ENCODE results near the gene TBC1D17. TPM values are rescaled to one million over a fixed set of nuclear protein-coding genes. Genes with fewer than 3 reads are reported as not detected.

Gene TBC1D17
- total RNA-seq, 3 donors from 2014 or later: 33.7 to 55.7 (median 45.1) TPM

DNA sequence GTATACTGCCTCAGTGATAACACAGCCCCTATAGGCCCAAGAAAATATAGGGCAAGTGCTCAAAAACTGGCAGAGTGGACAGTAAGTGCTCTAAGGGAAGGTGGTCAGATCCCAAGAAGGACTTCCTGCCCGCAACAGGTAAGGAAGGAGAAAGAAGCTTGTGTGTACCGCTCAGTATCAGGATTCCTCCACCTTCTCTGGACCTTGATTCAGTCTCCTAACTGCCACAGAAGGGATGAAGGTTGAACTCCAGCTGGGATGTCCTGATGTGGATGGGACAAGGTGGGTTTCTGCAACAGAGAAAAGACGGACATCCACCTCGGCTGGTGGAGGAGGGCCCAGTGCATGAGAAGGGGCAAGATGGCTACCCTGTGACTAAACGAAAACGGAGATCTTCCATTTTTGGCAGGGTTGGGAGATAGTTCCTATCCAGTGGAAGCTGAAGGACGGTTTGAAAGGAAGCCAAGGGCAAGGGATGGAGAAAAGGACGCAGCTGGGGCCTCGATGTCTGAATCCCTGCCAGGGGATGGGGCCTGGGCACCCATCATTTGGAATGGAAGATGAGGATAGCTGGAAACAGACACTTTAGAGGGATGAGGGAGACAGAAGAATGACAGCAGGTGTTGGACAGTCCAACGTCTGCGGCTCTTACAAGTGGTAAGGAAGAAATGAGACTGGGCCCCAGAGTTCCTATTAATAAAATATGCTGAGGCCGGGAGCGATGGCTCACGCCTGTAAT lies 50.2 kb downstream of the TBC1D17 start:
- intact Hi-C loops (cut with DNase I, micrococcal nuclease): no loop called here
- no peaks in the 10 kb centered on the region for H3K36me3 ChIP-seq (ENCODE audit: low read depth)

DNA sequence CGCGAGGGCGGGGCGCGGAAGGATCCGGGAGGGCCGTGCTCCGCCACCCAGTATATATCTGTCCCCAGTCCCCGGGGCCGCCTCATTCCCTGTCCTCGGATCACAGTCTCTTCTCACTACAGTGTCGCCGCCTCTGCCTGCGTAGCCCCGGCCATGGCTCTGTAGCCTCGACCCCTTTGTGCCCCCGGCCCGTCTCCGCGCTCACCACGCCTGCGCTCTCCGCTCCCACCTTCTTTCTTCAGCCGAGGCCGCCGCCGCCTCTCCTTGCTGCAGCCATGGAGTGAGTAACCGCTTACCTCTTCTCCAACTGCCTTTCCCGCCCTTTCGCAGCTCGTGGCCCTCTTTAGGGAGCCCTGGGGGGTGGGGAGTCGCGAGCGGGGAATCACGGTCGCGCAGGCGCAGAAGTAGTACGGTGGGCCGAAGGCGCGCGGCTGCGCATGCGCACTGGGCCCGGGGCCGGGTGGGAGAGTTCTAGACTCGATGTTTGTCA lies 51.7 kb downstream of the TBC1D17 start, which contains the start of the genes ATF5 and NUP62:
Gene ATF5 (plus strand): TSS at position 85 of the 490 bp plus-strand sequence. CDS start 1,646 bp downstream, outside the sequence.
Gene NUP62 (minus strand): TSS at position 384 of the 490 bp plus-strand sequence. CDS start 19,697 bp downstream, outside the sequence.
- Histone ChIP-seq H3K4me1 (ENCODE audit: low read depth) (peaks cover 18% of the 10 kb centered on the region), H3K9me3 (no peaks in the 10 kb centered on the region), H3K36me3 (ENCODE audit: low read depth) (no peaks in the 10 kb centered on the region), H3K4me3 (peak within 1 kb of the TSS; percentile 88)
- ATAC-seq (peak; percentile 79), DNase-seq (peak; percentile 89 to 94 (median 93))
- intact Hi-C loops (cut with DNase I, micrococcal nuclease): no loop called here
- TF ChIP-seq, protein P1, sequence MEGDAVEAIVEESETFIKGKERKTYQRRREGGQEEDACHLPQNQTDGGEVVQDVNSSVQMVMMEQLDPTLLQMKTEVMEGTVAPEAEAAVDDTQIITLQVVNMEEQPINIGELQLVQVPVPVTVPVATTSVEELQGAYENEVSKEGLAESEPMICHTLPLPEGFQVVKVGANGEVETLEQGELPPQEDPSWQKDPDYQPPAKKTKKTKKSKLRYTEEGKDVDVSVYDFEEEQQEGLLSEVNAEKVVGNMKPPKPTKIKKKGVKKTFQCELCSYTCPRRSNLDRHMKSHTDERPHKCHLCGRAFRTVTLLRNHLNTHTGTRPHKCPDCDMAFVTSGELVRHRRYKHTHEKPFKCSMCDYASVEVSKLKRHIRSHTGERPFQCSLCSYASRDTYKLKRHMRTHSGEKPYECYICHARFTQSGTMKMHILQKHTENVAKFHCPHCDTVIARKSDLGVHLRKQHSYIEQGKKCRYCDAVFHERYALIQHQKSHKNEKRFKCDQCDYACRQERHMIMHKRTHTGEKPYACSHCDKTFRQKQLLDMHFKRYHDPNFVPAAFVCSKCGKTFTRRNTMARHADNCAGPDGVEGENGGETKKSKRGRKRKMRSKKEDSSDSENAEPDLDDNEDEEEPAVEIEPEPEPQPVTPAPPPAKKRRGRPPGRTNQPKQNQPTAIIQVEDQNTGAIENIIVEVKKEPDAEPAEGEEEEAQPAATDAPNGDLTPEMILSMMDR (IDR thresholded peaks at IDR 0.05): no peak

More for the DNA sequence above, 50.2 kb downstream of the TBC1D17 start:
- H3K4me1 ChIP-seq (ENCODE audit: low read depth): peaks cover 15% of the 10 kb centered on the region
- ATAC-seq: no peak
- peak in 1 of 3 donors; percentile 23 for DNase-seq
- no peaks in the 10 kb centered on the region for H3K9me3 ChIP-seq
- H3K4me3 ChIP-seq: no peak overlapping the region
- TF ChIP-seq, protein P1 (IDR thresholded peaks at IDR 0.05): no peak

DNA sequence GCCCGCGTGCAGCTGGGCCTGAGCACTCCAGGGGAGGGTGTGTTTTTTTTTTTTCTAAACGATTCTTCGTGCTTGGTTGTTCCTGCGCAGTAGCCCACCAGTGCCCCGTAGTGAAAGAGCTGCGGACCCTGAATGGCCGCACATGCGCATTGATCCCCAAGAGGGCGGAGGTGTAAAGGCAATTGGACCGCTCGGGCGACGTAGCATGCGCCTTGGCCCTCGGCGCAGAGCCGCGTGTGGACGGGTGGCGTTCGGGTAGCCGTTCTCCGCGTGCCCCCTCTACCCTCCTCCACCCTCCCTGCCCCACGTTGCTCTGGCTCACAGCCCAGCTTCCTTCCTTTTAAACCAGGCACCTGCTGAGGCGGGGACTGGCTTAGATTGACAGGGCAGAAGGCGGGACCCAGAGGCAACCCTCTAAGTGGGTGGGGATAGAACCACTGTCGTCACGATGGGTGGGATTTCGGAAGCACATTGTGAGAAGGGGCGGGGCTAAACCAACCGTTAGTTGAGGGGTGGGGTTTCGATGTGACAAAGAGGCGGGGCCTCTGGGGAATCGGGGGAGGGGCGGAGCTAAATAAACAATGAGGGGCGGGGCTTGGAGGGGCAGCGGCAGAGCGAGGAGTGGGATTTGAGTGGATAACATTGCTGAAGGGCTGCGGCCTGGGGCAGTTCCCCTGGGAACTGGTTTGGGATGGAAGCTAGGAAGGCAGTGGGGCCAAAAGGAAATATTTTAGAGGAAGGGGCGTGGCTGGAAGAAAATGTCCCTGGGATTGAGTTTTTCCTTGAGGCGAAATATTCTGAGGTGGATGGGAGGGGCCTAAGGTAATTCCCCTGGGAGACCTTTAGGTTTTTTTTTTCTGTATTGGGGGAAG lies 52.3 kb downstream of the TBC1D17 start:
- Histone ChIP-seq H3K4me1 (ENCODE audit: low read depth) (peaks cover 18% of the 10 kb centered on the region), H3K9me3 (no peaks in the 10 kb centered on the region), H3K36me3 (ENCODE audit: low read depth) (no peaks in the 10 kb centered on the region), H3K4me3 (peak overlapping the region; percentile 88)
- TF ChIP-seq, protein P1 (IDR thresholded peaks at IDR 0.05): no peak
- ATAC-seq (peak; percentile 89), DNase-seq (peak; percentile 91 to 94 (median 93))
- intact Hi-C loops (cut with DNase I, micrococcal nuclease): loop anchor here in 1 of 2 donors (10.0 kb wide), 1 partner anchor 55 kb away; no protein-coding TSS in a partner anchor

DNA sequence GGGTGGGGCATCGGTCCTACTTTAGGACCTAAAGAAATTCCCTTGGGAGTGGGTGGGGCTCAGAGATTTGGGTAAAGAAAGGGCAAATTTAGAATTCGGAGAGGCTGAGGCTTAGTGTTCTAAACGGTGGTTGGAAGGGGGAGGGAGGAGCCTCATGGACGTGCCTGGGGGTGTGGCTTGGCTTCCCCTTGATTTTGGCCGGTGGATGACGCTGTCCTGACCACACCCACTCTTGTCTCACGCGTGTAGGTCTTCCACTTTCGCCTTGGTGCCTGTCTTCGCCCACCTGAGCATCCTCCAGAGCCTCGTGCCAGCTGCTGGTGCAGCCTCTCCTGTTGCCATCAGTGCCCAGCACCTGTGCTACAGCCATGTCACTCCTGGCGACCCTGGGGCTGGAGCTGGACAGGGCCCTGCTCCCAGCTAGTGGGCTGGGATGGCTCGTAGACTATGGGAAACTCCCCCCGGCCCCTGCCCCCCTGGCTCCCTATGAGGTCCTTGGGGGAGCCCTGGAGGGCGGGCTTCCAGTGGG lies 53.0 kb downstream of the TBC1D17 start:
- intact Hi-C loops (cut with DNase I, micrococcal nuclease): loop anchor here in 1 of 2 donors (10.0 kb wide), 1 partner anchor 54 kb away; no protein-coding TSS in a partner anchor
- Histone ChIP-seq H3K4me3 (no peak overlapping the region), H3K4me1 (ENCODE audit: low read depth) (peaks cover 18% of the 10 kb centered on the region), H3K36me3 (ENCODE audit: low read depth) (no peaks in the 10 kb centered on the region), H3K9me3 (no peaks in the 10 kb centered on the region)
- TF ChIP-seq, protein P1 (IDR thresholded peaks at IDR 0.05): no peak
- ATAC-seq (no peak), DNase-seq (peak; percentile 32 to 70 (median 44))

All from mucosa of descending colon (tissue), 3 donors.